H1 (cell line): Measurements from ENCODE around the gene ACADSB. TPM values are rescaled to one million over a fixed set of nuclear protein-coding genes. Genes with fewer than 3 reads are reported as not detected.

Experiments
- CTCF ChIA-PET: fragments of 300-600 bp; sonication (Branson Sonifier 250); formaldehyde crosslinking; loops from one replicate; lab custom pipeline; 2021; ENCODE audit not compliant: partially characterized antibody; lab: Charles Lee
- POLR2A ChIA-PET: fragments of 300-600 bp; sonication (Branson Sonifier 250); formaldehyde crosslinking; loops from one replicate; lab custom pipeline; 2021; ENCODE audit warnings: inconsistent platforms; ENCODE audit not compliant: partially characterized antibody; lab: Charles Lee
- DNase-seq, 2 experiments: peaks; one replicate each; pipeline versions ENCODE4 v3.0.0 to v3.0.0-alpha.2; 2010 to 2022; ENCODE audit warnings: low spot score in 2 of 2, low read depth in 1 of 2, mixed read lengths in 1 of 2
- FAIRE-seq: peaks from 2 replicates; lab custom pipeline; 2011; peaks lifted over from hg19 to GRCh38; lab: Jason Lieb, UNC
- H2AFZ ChIP-seq: 2 replicates; pipeline ENCODE4 v1.8.1; 2012; ENCODE audit warnings: low read length, inconsistent platforms
- H2AK5ac ChIP-seq: 2 replicates; pipeline ENCODE4 v1.6.1; 2013; ENCODE audit warnings: low read depth, low read length
- H2BK120ac ChIP-seq: replicated peaks from 2 replicates; pipeline ENCODE3; 2013; ENCODE audit warnings: low read depth, low read length, inconsistent platforms
- H2BK12ac ChIP-seq: 2 replicates; pipeline ENCODE4 v1.6.1; 2013; ENCODE audit warnings: low read depth, low read length
- H2BK15ac ChIP-seq: 2 replicates; pipeline ENCODE4 v1.6.1; 2013; ENCODE audit warnings: low read length
- H2BK20ac ChIP-seq: 2 replicates; pipeline ENCODE4 v1.6.1; 2013; ENCODE audit warnings: low read length
- H2BK5ac ChIP-seq: 2 replicates; pipeline ENCODE4 v1.6.1; 2013; ENCODE audit warnings: low read depth, low read length
- H3K14ac ChIP-seq: 2 replicates; pipeline ENCODE4 v1.6.1; 2013; ENCODE audit warnings: inconsistent platforms; ENCODE audit not compliant: insufficient read length
- H3K18ac ChIP-seq: 2 replicates; pipeline ENCODE4 v1.6.1; 2013; ENCODE audit warnings: low read length; ENCODE audit errors: extremely low read depth
- H3K23ac ChIP-seq: 2 replicates; pipeline ENCODE4 v1.6.1; 2013; ENCODE audit warnings: inconsistent platforms; ENCODE audit not compliant: insufficient read length
- H3K23me2 ChIP-seq: 2 replicates; pipeline ENCODE4 v1.6.1; 2013; ENCODE audit warnings: low read depth, low read length
- H3K27ac ChIP-seq: 2 replicates; pipeline ENCODE4 v1.6.1; 2011; ENCODE audit warnings: low read depth, low read length, inconsistent platforms
- H3K27me3 ChIP-seq, 4 experiments: replicated peaks in 1 of 4; 1 replicate in 1 of 4; 2 replicates in 3 of 4; pipeline versions ENCODE4 v1.6.1 to v1.8.1; 2011 to 2013; ENCODE audit warnings: low read length in 3 of 4, mild to moderate bottlenecking in 3 of 4, inconsistent platforms in 2 of 4, mixed read lengths in 2 of 4, moderate library complexity in 1 of 4; ENCODE audit not compliant: control insufficient read depth in 3 of 4, insufficient read depth in 3 of 4; ENCODE audit errors: extremely low read depth in 1 of 4
- H3K36me3 ChIP-seq, 4 experiments: 2 replicates each; pipeline versions ENCODE4 v1.6.1 to v1.8.1; 2011 to 2013; ENCODE audit warnings: mild to moderate bottlenecking in 4 of 4, low read length in 3 of 4, moderate library complexity in 2 of 4, control low read depth in 1 of 4, inconsistent platforms in 1 of 4; ENCODE audit not compliant: insufficient read depth in 4 of 4, control insufficient read depth in 2 of 4
- H3K4ac ChIP-seq: replicated peaks from 2 replicates; pipeline ENCODE3; 2013; ENCODE audit warnings: low read length, low read depth, mixed read lengths, inconsistent platforms; ENCODE audit not compliant: insufficient read length
- H3K4me1 ChIP-seq, 4 experiments: replicated peaks in 1 of 4; 1 replicate in 1 of 4; 2 replicates in 3 of 4; pipeline versions ENCODE4 v1.6.1 to v1.8.1; 2011 to 2013; ENCODE audit warnings: low read length in 3 of 4, inconsistent platforms in 2 of 4, mixed read lengths in 1 of 4; ENCODE audit not compliant: insufficient read depth in 4 of 4, control insufficient read depth in 3 of 4
- H3K4me2 ChIP-seq, 2 experiments: 2 replicates each; pipeline versions ENCODE4 v1.6.1 to v1.8.1; 2011 to 2013; ENCODE audit warnings: low read depth in 2 of 2, low read length in 2 of 2, control low read depth in 1 of 2, inconsistent platforms in 1 of 2, mild to moderate bottlenecking in 1 of 2; ENCODE audit not compliant: insufficient read depth in 1 of 2
- H3K4me3 ChIP-seq, 4 experiments: fragments of 200-600, 300-600 bp in 1 of 4; sonication (generic), shearing (Covaris generic), sonication (Bioruptor Twin) in 1 of 4; 2 replicates each; pipeline versions ENCODE4 v1.5.1 to v1.8.1; 2011 to 2016; ENCODE audit warnings: low read length in 4 of 4, low read depth in 3 of 4, control low read depth in 2 of 4, inconsistent platforms in 2 of 4, mild to moderate bottlenecking in 2 of 4, mixed read lengths in 1 of 4, moderate library complexity in 1 of 4; ENCODE audit not compliant: insufficient read depth in 2 of 4; ENCODE audit errors: extremely low read depth in 1 of 4
- H3K56ac ChIP-seq: replicated peaks from 2 replicates; pipeline ENCODE3; 2013; ENCODE audit warnings: low read depth, mild to moderate bottlenecking, mixed read lengths, low read length, inconsistent platforms; ENCODE audit not compliant: insufficient read length
- H3K79me1 ChIP-seq: 2 replicates; pipeline ENCODE4 v1.6.1; 2013; ENCODE audit warnings: low read depth, low read length, control low read depth
- H3K79me2 ChIP-seq, 2 experiments: 2 replicates each; pipeline versions ENCODE4 v1.6.1 to v1.8.1; 2012 to 2013; ENCODE audit warnings: low read length in 2 of 2, mild to moderate bottlenecking in 2 of 2, inconsistent platforms in 1 of 2; ENCODE audit not compliant: insufficient read depth in 2 of 2, control insufficient read depth in 1 of 2
- H3K9ac ChIP-seq, 4 experiments: replicated peaks in 1 of 4; 1 replicate in 1 of 4; 2 replicates in 3 of 4; pipeline versions ENCODE4 v1.6.1 to v1.8.1; 2011 to 2013; ENCODE audit warnings: low read depth in 3 of 4, low read length in 3 of 4, control low read depth in 2 of 4, mild to moderate bottlenecking in 2 of 4, moderate library complexity in 2 of 4, inconsistent platforms in 1 of 4; ENCODE audit errors: extremely low read depth in 1 of 4
- H3K9me3 ChIP-seq, 2 experiments: 2 replicates each; pipeline versions ENCODE4 v1.6.1 to v1.8.1; 2012 to 2013; ENCODE audit warnings: mild to moderate bottlenecking in 2 of 2, moderate library complexity in 2 of 2, control low read depth in 1 of 2, inconsistent platforms in 1 of 2, low read depth in 1 of 2, low read length in 1 of 2, mixed read lengths in 1 of 2; ENCODE audit not compliant: insufficient read depth in 2 of 2
- H4K20me1 ChIP-seq, 2 experiments: replicated peaks in 1 of 2; 2 replicates each; pipeline versions ENCODE3 to v1.8.1; 2011 to 2013; ENCODE audit warnings: inconsistent platforms in 2 of 2, low read length in 2 of 2, mild to moderate bottlenecking in 1 of 2; ENCODE audit not compliant: insufficient read depth in 2 of 2, control insufficient read depth in 1 of 2
- H4K5ac ChIP-seq: 2 replicates; pipeline ENCODE4 v1.6.1; 2013; ENCODE audit warnings: low read length, low read depth, mixed read lengths, inconsistent platforms; ENCODE audit not compliant: insufficient read length
- H4K8ac ChIP-seq: 2 replicates; pipeline ENCODE4 v1.8.0; 2013; ENCODE audit warnings: mild to moderate bottlenecking, moderate library complexity, low read length, inconsistent platforms; ENCODE audit not compliant: insufficient read depth; ENCODE audit errors: extremely low read depth
- H4K91ac ChIP-seq: replicated peaks from 2 replicates; pipeline ENCODE3; 2013; ENCODE audit warnings: low read length, mixed read lengths, inconsistent platforms; ENCODE audit not compliant: insufficient read length
- POLR2AphosphoS5 ChIP-seq: IDR thresholded peaks from 2 replicates; pipeline ENCODE4 v1.6.1; 2011; ENCODE audit warnings: low read depth, low read length
- WGBS, 2 experiments: shearing (Covaris generic) in 1 of 2; methylation state at CpG; one replicate each; pipeline versions ENCODE4 v1.1.6 to v1.1.7; 2013 to 2015; ENCODE audit warnings: low lambda C conversion rate in 2 of 2, mixed read lengths in 2 of 2, inconsistent platforms in 1 of 2, low coverage in 1 of 2, missing lambda C conversion rate in 1 of 2; ENCODE audit not compliant: insufficient replicate concordance in 2 of 2, insufficient coverage in 1 of 2, insufficient read length in 1 of 2; ENCODE audit errors: extremely low coverage in 1 of 2, missing lambda C conversion rate in 1 of 2; 5-methylcytosine and 5-hydroxymethylcytosine counted together
- polyA plus RNA-seq, 7 experiments: library from polyadenylated mRNA; depleted of rRNA in 3 of 7; stranded (reverse) in 5 of 7; unstranded in 2 of 7; fragments of >200 nt in 5 of 7; fragments of 200-250 nt in 2 of 7; gene quantifications; 1 replicate in 5 of 7; 2 replicates in 1 of 7; 4 replicates in 1 of 7; pipeline versions ENCODE4 v1.2.1 to v1.2.3, GENCODE V29; 2011 to 2013; ENCODE audit warnings: missing spikeins in 2 of 7, mixed read lengths in 2 of 7
- total RNA-seq: library from RNA; stranded (reverse); fragmentation: NEBNext Ultra II Directional; extraction: Animal tissue kit (Norgen Biotek cat#: 25700); gene quantifications from 2 replicates; pipeline ENCODE4 v1.2.1, GENCODE V29; 2021
- TF ChIP-seq, protein P1 (sequence below): IDR thresholded peaks from 2 replicates; pipeline ENCODE4 v1.6.1; 2012; ENCODE audit warnings: inconsistent platforms

ACADSB gene
- total and polyA plus RNA-seq, 2 of the 8 experiments (the other 6 are each of a cell fraction or from before 2014, with no cell fraction given), result 5.6 to 11.2 TPM

DNA sequence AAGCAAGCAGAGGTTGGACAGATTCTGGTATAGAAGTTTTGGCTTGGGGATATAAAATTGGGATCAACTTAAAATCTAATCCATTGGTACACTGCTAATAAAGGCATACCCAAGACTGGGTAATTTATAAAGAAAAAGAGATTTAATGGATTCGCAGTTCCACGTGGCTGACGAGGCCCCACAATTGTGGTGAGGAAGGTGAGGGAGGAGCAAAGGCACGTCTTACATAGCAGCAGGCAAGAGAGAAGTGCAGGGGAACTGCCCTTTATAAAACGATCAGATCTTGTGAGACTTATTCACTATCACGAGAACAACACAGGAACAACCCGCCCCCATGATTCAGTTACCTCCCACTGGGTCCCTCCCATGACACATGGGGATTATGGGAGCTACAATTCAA is 9.7 kb downstream of the ACADSB start:
- H3K9me3 ChIP-seq, result no peaks in the 10 kb centered on the region
- H2BK12ac ChIP-seq, result no peak overlapping the region
- no peak overlapping the region for H3K23ac ChIP-seq
- H2BK5ac ChIP-seq, result no peak overlapping the region; the same call in 1 of the 2 replicates
- H2AK5ac ChIP-seq, result no peak overlapping the region
- H4K5ac ChIP-seq, result no peak overlapping the region
- H3K18ac ChIP-seq, result peak overlapping the region; percentile 24; the same call in 1 of the 2 replicates
- no peak overlapping the region for H3K14ac ChIP-seq
- H3K9ac ChIP-seq, result no peak overlapping the region
- no peaks in the 10 kb centered on the region for H3K79me1 ChIP-seq
- H2BK120ac ChIP-seq, result peak overlapping the region; percentile 94
- ChIA-PET CTCF (interaction anchor here (0.9 to 1.6 kb wide), 2 partner anchors 37 to 1495 kb away, joined by 3 to 6 read pairs; no protein-coding TSS in a partner anchor), POLR2A (interaction anchor here (1.0 to 4.3 kb wide), 2 partner anchors 9 to 38 kb away, joined by 3 to 25 read pairs; partner anchors contain the start of genes ACADSB, IKZF5 and PSTK)
- H3K23me2 ChIP-seq, result no peaks in the 10 kb centered on the region
- no peaks in the 10 kb centered on the region for H4K20me1 ChIP-seq
- peaks cover 6 to 13% (median 12%) of the 10 kb centered on the region in 4 experiments; a peak in 6 of 7 replicates for H3K4me1 ChIP-seq
- no peaks in the 10 kb centered on the region; a peak in 1 of 8 replicates for H3K36me3 ChIP-seq
- no peak for FAIRE-seq
- no peak for DNase-seq
- 0 out of 4 replicates have a peak, but pooled peaks cover 0 to 3% of the 10 kb centered on the region in 2 experiments for H3K79me2 ChIP-seq
- 67% methylated on average over 7 of the region's 7 CpGs; no CpG with 5 or more reads in 1 of the 2 experiments for WGBS, 2 experiments
- no peak overlapping the region for H3K4ac ChIP-seq
- 0 out of 2 replicates have a peak overlapping the region, but pooled peaks have one; percentile 6 for H2BK20ac ChIP-seq
- no peak overlapping the region for H4K8ac ChIP-seq
- no peak for TF ChIP-seq POLR2AphosphoS5
- TF ChIP-seq, protein P1, sequence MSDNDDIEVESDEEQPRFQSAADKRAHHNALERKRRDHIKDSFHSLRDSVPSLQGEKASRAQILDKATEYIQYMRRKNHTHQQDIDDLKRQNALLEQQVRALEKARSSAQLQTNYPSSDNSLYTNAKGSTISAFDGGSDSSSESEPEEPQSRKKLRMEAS, result peak; percentile 52; the same call in 1 of the 2 replicates
- peak overlapping the region; percentile 73 for H4K91ac ChIP-seq
- peaks cover 0 to 3% (median 1%) of the 10 kb centered on the region in 4 experiments; a peak in 4 of 7 replicates for H3K27me3 ChIP-seq
- no peak overlapping the region; a peak in 1 of 4 replicates for H3K4me2 ChIP-seq
- H2BK15ac ChIP-seq, result no peak overlapping the region
- H2AFZ ChIP-seq, result no peak overlapping the region
- peak overlapping the region; percentile 30 for H3K56ac ChIP-seq
- peak overlapping the region in 1 of 4 experiments; percentile 36; a peak in 1 of 8 replicates for H3K4me3 ChIP-seq
- no peak overlapping the region for H3K27ac ChIP-seq
